AG04449 (cell line): ENCODE measurements around the gene ECI2.

Experiments
- CTCF ChIA-PET: fragments of 350-600 bp; formaldehyde crosslinking; extraction: SDS; loops from one replicate; lab custom pipeline; 2021; ENCODE audit warnings: antibody characterized with exemption; lab: Yijun Ruan, JAX
- POLR2A ChIA-PET: fragments of 400-600, 350-600 bp; formaldehyde crosslinking; extraction: SDS; loops from one replicate; lab custom pipeline; 2020; ENCODE audit warnings: antibody characterized with exemption, inconsistent platforms; lab: Yijun Ruan, JAX
- DNase-seq: peaks from one replicate; pipeline ENCODE4 v3.0.0-alpha.2; 2010; ENCODE audit warnings: low read depth, low spot score
- H3K4me3 ChIP-seq: 2 replicates; pipeline ENCODE4 v1.5.1; 2011; ENCODE audit warnings: low read depth, mild to moderate bottlenecking, control low read depth, low read length
- CTCF ChIP-seq: IDR thresholded peaks from one replicate; pipeline ENCODE4 v1.5.1; 2011; ENCODE audit warnings: mild to moderate bottlenecking, moderate library complexity, low read length, control low read depth, inconsistent platforms; ENCODE audit not compliant: insufficient read depth; ENCODE audit errors: missing control alignments

ECI2 gene

GRCh38 chr6:4128072-4128471, 7.3 kb downstream of the ECI2 start:
- no peak overlapping the region for H3K4me3 ChIP-seq
- no peak for DNase-seq
- POLR2A ChIA-PET = no interaction called here
- TF ChIP-seq CTCF = no peak
- CTCF ChIA-PET = interaction anchor here (1.1 to 3.8 kb wide), 6 partner anchors 9 to 82 kb away, joined by 3 to 30 read pairs (median 7); no protein-coding TSS in a partner anchor

GRCh38 chr6:4125933-4126864, 9.2 kb downstream of the ECI2 start:
- POLR2A ChIA-PET = interaction anchor here (0.6 kb wide), 1 partner anchor 35 kb away, joined by 3 read pairs; no protein-coding TSS in a partner anchor
- peak; percentile 72 for DNase-seq
- CTCF ChIA-PET = interaction anchor here (0.6 to 3.8 kb wide), 15 partner anchors 8 to 105 kb away, joined by 3 to 30 read pairs (median 4); a partner anchor contains a TSS
- TF ChIP-seq CTCF = peak; percentile 35
- no peak overlapping the region for H3K4me3 ChIP-seq

- POLR2A ChIA-PET = interaction anchor here (0.6 kb wide), 1 partner anchor 36 kb away, joined by 3 read pairs; no protein-coding TSS in a partner anchor
Measured at GRCh38 chr6:4125500-4125899, 9.9 kb downstream of the ECI2 start.

GRCh38 chr6:4124351-4124750, 11.0 kb downstream of the ECI2 start:
- TF ChIP-seq CTCF = no peak
- CTCF ChIA-PET = interaction anchor here (0.7 to 3.8 kb wide), 3 partner anchors 9 to 30 kb away, joined by 3 to 30 read pairs (median 5); no protein-coding TSS in a partner anchor
- no peak overlapping the region for H3K4me3 ChIP-seq
- POLR2A ChIA-PET = no interaction called here
- no peak for DNase-seq

More at GRCh38 chr6:4125500-4125899, 9.9 kb downstream of the ECI2 start:
- H3K4me3 ChIP-seq = no peak overlapping the region
- DNase-seq = no peak
- no peak for TF ChIP-seq CTCF
- CTCF ChIA-PET = interaction anchor here (0.6 to 3.8 kb wide), 11 partner anchors 8 to 104 kb away, joined by 3 to 30 read pairs (median 4); a partner anchor contains a TSS

GRCh38 chr6:4115741-4116140, 19.6 kb downstream of the ECI2 start:
- no peak for TF ChIP-seq CTCF
- CTCF ChIA-PET = interaction anchor here (1.1 to 1.3 kb wide), 2 partner anchors 9 to 94 kb away, joined by 3 to 5 read pairs; no protein-coding TSS in a partner anchor
- no peak for DNase-seq
- H3K4me3 ChIP-seq = no peak overlapping the region
- POLR2A ChIA-PET = no interaction called here

- ChIA-PET POLR2A (no interaction called here), CTCF (interaction anchor here (0.6 to 2.2 kb wide), 3 partner anchors 12 to 97 kb away, joined by 3 to 5 read pairs (median 3); no protein-coding TSS in a partner anchor)
- no peak overlapping the region for H3K4me3 ChIP-seq
- no peak for DNase-seq
- no peak for TF ChIP-seq CTCF
Measured at GRCh38 chr6:4114123-4114522, 21.3 kb downstream of the ECI2 start.
